Left ventricle myocardium superior (tissue), 1 donor: Measurements from ENCODE around the gene INSC. TPM values are rescaled to one million over a fixed set of nuclear protein-coding genes. Genes with fewer than 3 reads are reported as not detected.
A peak's percentile ranks its signal among the peaks of the same experiment; 100 is the strongest.
"Not testable (repeated sequence)": the region's sequence is repeated elsewhere in the genome, so short reads cannot be mapped to it uniquely, and the experiment has no call there.

Source experiments
- ATAC-seq: fragments of 200-7000 bp; cut with Tn5 transposase; one replicate; pipeline ENCODE4 v1.9.1; 2020; ENCODE audit warnings: mild to moderate bottlenecking, moderate library complexity
- DNase-seq: peaks from one replicate; pipeline ENCODE4 v3.0.0-alpha.2; 2020
- intact Hi-C: fragments of 100-400 bp; cut with micrococcal nuclease; formaldehyde crosslinking; loops from one replicate; pipeline ENCODE4 v1.11.0; 2022
- long read RNA-seq: library from polyadenylated mRNA; unstranded; transcript quantifications from one replicate; pipeline ENCODE4 v2.0.0, GENCODE V29; 2021
- total RNA-seq: library from RNA; stranded (reverse); fragmentation: NEBNext Ultra II Directional; extraction: Animal tissue kit (Norgen Biotek cat#: 25700); gene quantifications from one replicate; pipeline ENCODE4 v1.2.1, GENCODE V29; 2021
- donor health status: DM: no; HTN: yes; CAD: no; lungs with severe emphysema.

INSC gene, protein sequence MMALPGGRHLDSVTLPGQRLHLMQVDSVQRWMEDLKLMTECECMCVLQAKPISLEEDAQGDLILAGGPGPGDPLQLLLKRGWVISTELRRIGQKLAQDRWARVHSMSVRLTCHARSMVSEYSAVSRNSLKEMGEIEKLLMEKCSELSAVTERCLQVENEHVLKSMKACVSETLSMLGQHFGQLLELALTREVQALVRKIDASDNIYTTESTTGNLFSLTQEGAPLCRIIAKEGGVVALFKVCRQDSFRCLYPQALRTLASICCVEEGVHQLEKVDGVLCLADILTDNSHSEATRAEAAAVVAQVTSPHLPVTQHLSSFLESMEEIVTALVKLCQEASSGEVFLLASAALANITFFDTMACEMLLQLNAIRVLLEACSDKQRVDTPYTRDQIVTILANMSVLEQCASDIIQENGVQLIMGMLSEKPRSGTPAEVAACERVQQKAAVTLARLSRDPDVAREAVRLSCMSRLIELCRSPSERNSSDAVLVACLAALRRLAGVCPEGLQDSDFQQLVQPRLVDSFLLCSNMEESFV
- 0.40 TPM for total RNA-seq
- long read RNA-seq, partial matches to known transcripts = 0 of 1 reads
- long read RNA-seq, other reads (novel, unspliced or antisense) = 1 of 1 reads

DNA sequence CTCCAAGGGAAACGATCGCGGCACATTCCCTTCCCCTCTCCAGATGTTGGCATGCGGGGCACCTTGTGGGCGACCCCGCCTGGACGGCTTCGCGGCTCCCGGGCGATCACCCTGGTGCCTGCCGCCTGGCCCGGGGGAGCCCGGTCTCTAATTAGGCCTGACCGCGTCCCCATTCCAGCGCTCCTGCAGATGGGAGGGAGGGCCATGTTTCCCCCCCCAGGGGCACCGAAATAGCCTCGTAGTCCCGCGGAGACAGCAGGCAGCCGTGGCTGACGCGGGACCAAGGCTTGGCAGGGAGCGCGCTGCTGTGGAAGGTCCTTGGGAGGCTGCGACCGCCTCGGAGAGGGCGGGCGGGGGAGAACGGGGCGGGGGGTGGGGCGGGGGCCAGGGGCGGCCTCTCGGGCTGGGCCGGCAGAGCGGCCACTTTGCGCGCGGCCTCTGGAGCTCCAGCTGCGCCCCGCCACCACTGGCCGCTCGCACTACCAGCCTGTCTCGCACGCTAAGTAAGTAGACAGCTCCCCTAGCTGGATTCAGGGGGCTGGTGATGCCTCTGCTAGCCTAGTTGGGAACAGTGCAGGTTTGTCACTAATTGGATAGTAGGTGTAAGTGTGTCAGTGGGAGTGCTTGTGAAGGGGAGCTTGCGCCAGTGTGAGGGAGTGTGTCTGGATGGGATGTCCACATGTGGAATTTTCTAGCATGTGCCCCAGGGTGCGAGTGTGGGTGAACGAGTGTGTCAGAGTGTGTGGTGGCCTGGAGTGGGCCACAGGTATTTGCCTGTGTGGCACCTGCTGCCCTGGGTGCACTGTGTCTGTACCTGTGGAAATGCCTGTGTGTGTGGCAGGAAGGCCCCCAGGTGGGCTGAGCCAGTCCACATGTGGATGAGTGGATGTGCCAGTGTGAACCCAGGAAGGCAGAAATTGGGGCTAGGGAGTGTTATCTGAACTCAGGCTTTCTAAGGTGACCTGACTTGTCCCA is at the start of gene INSC:
Gene INSC, plus strand, starts transcription at position 423 of the 975 bp plus-strand sequence. CDS start 34,252 bp downstream, outside the sequence.
- ATAC-seq (peak; percentile 64), DNase-seq (no peak)
- intact Hi-C loops = no loop called here

DNA sequence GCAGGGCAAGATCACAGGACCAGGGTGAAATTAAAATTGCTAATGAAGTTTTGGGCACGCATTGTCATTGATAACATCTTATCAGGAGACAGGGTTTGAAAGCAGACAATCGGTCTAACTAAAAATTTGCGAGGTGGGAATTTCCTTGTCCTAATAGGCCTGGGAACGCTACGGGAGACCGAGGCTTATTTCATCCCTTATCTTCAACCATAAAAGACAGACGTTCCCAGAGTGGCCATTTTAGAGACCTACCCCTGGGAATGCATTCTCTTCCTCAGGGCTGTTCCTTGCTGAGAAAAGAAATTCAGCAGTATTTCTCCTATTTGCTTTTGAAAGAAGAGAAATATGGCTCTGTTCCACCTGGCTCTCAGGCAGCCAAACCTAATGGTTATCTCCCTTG is 45.0 kb upstream of the INSC start:
- intact Hi-C loops = loop anchor here (10.0 kb wide), 1 partner anchor 165 kb away; no protein-coding TSS in a partner anchor

DNA sequence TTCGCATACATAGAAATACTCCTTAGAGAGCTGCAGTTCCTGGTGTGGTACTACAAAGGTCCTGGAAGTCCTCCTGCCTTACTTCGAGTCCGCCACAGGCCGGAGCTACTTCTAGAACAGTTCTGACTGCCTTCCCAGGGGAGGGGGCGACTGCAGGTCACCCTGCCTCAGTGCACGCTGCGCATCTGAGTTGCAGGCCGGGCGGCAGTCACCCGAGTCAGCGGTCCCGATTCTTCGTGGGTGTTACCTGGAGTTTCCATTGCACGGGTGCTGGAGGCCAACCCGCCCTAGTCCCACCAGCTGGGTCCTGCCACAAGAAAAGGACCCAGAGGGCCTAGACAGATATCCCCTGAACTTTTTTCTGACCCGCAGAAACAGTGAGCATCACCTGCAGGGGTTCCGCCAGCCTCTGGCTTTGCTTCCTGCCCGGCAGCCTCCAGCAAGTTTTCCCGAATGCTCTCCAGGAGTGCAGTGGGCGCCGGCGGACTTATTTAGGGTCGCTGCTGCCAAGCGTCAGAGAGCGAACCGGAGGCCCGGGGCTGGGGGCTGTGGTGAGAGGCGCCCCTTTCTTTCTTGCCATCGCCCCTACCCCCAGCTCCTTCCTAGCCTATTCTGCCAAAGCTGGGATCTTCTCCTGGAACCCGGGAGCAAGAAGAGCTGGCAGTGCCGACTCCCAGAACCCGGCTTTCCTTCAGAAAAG is 43.0 kb upstream of the INSC start:
- intact Hi-C loops = loop anchor here (10.0 kb wide), 1 partner anchor 167 kb away; no protein-coding TSS in a partner anchor
- no peak for ATAC-seq
- DNase-seq = no peak

More for the DNA sequence above, 45.0 kb upstream of the INSC start:
- DNase-seq, ATAC-seq: not testable (repeated sequence)

DNA sequence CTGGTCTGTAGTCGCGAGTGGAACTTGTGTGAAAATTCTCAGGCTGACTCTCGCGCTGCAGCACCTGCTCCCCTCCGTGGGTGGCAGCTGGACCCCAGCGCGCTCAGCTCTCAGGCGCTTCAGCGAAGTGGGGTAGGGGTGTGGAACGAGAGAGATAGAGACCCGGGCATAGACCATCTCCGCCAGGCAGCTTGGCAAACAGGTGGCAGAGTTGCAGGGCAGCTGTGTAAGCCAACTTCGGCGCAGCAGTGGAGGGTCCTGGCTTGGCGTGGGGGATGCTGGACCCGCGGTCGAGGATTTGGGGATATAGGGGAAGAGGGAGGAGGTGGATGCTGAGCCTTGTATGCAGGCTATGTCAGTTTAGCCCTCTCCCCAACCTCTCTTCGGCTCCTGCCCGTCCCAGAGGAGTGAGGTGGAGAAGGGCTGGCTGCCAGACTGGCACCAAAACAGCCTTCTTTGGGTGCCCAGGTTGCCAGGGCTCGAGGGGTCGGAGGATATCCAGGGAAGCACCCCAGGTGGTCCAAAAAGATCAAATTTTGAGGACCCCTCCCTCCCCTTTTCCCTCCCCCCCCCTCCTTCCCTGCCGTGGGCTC is 42.1 kb upstream of the INSC start:
- intact Hi-C loops = loop anchor here (10.0 kb wide), 1 partner anchor 168 kb away; no protein-coding TSS in a partner anchor
- ATAC-seq = no peak
- DNase-seq = no peak

DNA sequence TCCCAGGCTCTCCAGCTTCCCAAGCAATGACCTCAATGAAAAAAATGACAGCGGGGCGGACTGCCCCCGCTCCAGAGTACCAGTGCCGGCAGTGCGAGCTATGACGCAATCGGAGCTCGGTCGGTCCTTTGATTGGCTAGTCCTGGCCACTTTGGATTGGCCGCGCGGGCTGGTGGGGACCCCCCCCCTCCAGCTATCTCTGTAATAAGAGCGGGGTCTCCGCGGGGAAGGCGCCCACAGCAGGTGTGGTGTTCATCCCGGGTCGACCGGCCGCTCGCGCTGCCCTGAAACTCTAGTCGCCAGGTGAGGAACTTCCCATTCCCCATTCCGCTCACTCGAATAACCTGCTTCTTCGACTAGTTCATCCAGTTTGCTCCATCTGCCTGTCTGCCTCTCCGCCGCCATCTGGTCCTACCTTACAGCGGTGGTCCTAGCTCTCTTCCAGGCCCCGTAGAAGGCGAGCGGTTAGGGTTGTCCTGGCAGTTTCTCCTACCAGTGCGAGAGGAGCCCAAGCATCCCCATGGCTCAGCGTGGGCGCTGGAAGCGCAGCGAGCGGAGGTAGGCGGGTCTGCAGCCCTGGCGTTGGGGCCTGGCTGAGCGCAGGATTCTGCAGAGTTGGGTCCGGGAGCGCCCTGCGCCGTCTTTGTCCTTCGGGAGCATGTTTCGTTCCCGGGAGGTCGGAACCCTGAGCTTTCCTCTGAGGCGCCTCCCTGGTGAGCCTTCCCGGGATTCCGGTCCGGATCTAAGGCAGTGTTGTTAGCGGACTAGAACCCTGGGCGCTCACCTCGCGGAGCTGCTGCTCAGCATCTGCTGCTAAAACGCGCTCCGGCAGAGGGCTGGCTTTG is 41.1 kb upstream of the INSC start, which contains the start of gene CALCB:
Gene CALCB, plus strand, starts transcription at position 233 of the 845 bp plus-strand sequence. CDS start 1,126 bp downstream, outside the sequence.
- ATAC-seq (peak; percentile 57), DNase-seq (no peak)
- intact Hi-C loops = loop anchor here (10.0 kb wide), 1 partner anchor 169 kb away; no protein-coding TSS in a partner anchor

DNA sequence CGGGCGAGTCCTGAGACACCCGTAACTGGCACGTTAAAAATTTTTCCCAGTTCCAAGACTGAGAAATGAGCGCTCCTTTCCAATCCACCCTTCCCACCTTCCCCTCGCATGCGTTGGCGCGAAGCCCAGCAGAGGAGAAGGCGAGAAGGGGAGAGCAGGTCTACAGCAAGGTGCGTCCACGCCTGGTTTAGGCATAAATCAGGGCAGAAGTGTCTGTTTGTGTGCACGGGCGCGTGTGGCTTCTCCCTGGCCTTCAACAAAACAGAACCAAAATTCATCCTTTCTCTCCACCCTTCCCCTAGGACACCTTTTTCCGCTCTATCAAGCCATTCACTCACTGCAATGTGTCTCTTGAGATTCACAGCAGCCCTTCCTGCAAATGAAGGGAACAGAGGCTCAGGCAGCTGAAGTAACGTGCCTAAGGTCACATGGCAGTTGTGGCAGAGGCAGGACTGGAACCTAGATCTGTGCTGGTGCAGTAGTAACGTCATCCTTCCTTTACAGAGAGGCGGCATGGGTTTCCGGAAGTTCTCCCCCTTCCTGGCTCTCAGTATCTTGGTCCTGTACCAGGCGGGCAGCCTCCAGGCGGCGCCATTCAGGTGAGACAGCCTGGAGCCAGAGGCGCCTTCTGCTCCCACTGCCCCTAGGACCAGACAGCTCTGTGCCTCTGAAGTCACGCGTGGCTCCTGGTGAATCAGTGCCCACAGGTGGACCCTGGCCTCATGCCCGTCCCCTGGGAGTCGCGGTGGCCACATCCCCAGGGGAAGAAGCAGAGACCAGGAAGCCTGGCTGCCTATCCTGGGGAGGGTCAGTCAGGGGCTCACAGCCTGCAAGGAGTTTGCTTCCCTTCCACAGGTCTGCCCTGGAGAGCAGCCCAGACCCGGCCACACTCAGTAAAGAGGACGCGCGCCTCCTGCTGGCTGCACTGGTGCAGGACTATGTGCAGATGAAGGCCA is 40.2 kb upstream of the INSC start:
- intact Hi-C loops = loop anchor here (10.0 kb wide), 1 partner anchor 170 kb away; no protein-coding TSS in a partner anchor
- peak; percentile 96 for ATAC-seq
- DNase-seq = peak; percentile 92

DNA sequence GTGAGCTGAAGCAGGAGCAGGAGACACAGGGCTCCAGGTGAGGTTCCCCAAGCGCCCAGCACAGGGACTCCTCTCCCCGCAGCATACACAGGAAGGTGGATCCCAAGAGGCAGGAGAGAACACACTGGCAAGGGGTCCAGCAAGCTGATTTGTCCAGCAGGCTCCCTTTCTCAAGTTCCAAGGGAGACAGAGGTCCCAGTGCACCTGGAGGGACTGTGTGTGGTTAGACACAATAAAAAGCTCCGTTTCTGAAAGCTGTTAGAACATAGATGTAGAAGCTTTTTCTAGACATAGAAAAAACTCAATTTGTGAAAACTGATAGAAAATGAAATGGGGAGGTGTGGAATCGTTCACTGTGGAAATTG is 39.6 kb upstream of the INSC start:
- ATAC-seq (no peak), DNase-seq (no peak)
- intact Hi-C loops = loop anchor here (10.0 kb wide), 1 partner anchor 170 kb away; no protein-coding TSS in a partner anchor

DNA sequence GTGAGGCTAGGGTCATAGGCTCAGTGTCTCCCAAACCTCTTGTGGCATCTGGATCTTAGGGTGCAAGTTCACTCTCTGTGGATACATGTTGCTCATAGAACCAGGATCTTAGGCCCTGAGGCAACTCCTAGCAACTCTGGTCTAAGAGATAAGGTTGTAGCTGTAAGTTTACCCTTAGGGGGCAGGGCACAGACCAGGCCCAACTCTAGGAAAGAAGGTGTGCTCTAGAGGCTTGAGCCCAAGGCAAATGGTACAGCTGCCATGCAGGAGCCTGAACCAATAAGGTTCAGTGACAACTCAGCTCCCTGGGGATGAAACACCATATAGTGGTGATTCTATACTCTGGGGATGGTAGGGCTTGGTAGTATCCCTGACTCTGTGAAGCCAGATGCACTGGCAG is 23.5 kb upstream of the INSC start:
- intact Hi-C loops = no loop called here
- ATAC-seq (no peak), DNase-seq (no peak)

DNA sequence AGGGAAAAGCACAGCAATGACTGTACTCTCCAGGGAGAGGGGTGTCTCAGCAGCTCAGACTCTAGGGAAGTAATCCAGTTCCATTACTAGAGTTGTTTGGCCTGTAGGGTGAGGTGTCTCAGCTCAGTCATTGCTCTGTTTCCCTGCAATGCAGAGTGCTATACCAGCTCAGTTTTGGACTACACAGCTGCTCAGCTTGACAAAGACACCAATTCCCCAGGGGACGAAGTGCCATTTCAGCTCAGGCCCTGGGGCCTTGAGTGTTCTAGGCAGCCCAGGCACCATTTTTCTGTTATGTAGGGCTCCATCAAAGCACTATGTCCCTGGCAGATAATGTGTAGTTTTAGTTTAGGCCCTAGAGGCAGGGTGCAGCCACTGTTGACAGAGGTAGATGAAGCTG is 23.1 kb upstream of the INSC start:
- intact Hi-C loops = no loop called here
- no peak for ATAC-seq
- no peak for DNase-seq

DNA sequence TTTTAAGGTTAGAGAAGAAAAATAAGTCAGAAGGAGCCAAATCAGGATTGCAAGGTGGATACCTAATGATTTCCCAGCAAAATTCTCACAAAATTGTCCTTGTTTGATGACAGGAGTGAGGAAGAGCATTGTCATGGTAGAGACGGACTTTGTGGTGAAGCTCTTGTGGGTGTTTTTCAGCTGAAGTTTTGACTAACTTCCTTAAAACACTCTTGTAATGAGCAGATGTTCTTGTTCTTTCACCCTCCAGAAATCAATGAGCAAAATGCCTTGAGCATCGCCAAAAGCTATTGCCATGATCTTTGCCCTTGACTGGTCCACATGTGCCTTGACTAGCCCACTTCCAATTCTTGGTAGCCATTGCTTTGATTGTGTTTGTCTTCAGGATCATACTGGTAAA is 21.3 kb upstream of the INSC start:
- intact Hi-C loops = no loop called here
- ATAC-seq (no peak), DNase-seq (no peak)

DNA sequence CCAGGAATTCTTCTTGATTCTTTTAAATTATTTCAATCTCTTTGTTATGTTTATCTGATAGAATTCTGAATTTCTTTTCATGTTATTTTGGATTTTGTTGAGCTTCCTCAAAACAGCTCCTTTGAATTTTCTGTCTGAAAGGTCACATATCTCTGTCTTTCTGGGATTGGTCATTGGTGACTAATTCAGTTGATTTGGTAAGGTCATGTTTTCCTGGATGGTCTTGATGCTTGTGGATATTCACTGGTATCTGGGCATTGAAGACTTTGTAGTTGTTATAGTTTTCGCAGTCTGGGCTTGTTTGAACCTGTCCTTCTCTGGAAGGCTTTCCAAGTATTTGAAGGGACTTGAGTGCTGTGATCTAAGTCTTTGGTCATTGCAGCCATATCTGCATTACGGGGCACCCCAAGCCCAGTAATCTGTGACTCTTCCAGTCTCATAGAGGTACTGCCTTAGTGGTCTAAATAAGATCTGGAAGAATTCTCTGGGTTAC is 18.9 kb upstream of the INSC start:
- no peak for ATAC-seq
- no peak for DNase-seq
- intact Hi-C loops = no loop called here

DNA sequence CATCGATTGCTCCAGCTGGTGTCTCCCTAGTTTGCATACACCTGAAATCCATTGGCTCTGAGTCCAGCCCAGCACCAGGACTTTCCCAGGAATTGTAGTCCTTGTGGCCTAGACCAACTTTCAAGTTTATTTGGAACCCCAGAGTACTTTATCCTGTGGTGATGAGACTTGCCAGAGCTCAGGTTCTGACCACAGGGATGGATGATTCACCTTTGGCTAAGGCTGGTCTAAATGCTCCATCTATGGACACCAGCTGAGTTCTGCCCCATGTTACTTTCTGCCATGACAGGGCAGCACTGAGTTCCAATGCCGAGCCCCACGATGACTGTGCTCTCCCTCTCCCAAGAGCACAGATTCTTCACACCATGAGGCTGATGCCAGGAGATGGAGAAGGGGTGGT is 17.3 kb upstream of the INSC start:
- no peak for ATAC-seq
- intact Hi-C loops = no loop called here
- no peak for DNase-seq

DNA sequence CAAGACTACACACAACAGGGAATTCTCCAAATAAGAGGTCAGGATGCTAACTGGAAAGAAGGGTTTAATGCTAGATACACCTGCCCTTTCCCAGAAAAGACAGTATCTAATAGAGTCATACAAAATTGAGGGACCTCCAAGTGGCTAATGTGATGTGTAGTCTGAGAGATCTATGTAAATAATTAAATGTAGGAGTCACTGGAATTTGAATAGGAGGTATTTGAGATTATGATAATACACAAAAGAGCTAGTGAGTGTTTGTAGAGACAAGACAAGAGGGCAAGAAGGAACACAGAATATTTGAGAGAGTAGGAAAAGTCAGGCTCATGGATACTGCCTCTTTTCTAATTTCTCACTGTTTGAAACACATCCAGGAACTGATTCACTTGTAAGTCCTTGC is 15.5 kb upstream of the INSC start:
- ATAC-seq (no peak), DNase-seq (no peak)
- intact Hi-C loops = no loop called here

DNA sequence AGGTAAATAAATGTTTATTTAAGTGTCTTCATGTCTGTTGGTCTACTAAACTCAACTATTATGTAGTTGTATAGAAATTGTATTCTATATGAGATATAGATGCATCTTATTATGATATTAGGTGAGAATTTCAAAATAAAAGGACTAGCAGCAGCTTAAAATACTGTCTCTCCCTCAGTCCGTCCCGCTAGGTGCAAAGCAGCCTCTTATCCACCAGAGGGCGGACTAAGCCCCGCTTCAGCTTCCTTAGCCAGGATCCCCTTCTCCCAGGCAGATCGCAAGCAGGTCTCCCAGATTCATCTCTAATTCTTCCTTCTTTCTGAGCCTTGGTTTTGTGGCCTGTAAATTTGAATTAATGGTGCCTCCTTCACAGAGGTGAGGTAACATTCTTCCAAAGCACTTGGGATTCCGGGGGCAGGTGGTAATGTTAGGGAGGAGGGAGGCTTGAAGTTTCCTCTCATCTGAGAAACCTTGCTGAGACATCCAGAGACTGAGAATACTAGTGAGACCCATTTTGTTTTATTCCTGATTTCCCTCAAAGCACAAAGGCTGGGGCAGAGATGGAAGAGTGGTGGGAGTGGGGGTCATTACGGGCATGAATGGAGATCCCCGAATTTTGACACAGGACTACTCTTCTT is 13.5 kb upstream of the INSC start:
- intact Hi-C loops = loop anchor here (5.0 kb wide), 1 partner anchor 106 kb away; no protein-coding TSS in a partner anchor
- DNase-seq (peak; percentile 61), ATAC-seq (peak; percentile 81)

DNA sequence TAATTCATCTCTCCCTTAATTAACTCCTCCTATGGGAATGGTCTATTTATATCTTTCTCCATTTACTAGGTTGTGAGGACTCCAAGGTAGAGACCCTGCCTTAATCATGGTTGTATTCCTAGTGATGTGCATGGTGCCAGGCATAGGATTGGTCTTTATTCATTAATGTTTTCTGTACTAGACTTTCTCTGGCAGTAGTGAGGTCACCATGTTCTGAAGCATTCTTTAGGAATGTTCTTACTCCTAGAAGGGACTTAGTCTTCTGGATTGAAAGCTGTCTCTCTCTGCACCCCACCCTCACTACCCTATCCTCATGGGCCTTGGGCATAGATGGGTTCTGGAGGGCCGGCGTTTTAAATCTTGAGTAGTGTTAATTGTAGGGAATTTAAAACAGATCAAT is 10.6 kb upstream of the INSC start:
- ATAC-seq = no peak
- intact Hi-C loops = loop anchor here (5.0 kb wide), 1 partner anchor 103 kb away; no protein-coding TSS in a partner anchor
- no peak for DNase-seq
